ENCODE data around the gene TRPC3.

Gene TRPC3

GRCh38 chr4:121869841-121870822 lies 81.7 kb downstream of the TRPC3 start, which contains the start of gene BBS7:
Gene BBS7, minus strand, starts transcription at chr4:121870474. Its CDS starts 161 bp downstream, at chr4:121870313.
- DNase-seq = peak; percentile 92

GRCh38 chr4:121863799-121864198 lies 88.1 kb downstream of the TRPC3 start:
- no peak for DNase-seq

- no peak for DNase-seq
Measured at GRCh38 chr4:121861426-121861825, 90.4 kb downstream of the TRPC3 start.

DNA sequence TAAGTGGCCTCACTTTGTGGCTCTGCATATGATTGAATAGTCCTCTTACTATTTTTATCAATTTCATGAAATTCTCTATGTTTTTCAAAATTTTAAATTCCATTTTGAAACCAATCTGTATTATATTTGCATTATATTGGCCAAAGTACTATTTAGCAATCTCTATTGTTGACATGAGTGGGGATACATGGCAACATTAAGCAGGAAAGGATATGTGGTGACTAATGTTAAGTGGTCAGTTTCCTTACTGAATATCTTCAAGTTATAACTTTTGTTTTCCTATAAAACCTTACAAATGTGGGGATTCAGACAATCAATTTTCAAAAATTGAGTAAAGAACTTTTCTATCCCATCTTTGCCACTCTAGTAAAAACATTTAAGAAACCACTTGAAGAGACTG lies 91.7 kb downstream of the TRPC3 start:
- DNase-seq = no peak

GRCh38 chr4:121851354-121851753 lies 100.5 kb downstream of the TRPC3 start:
- no peak for DNase-seq

DNA sequence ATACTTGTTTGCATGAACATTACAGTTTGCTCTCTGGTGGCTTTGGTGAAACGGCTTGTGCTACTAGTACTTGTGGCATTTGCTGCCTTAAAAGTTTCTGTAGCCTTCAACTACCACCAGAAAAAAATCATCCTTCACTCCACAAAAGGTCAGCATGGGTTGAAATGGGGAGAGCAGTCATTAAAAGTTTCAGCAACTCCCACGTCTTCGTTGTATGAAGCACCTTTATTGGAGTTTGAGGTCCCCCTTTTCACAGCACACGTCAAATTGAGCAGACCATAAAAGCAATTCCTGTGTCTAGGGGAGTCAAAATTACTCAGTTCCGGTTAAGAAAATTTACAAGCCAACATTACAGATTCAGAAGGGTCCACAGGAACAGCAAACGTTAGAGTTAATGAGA lies 105.2 kb downstream of the TRPC3 start:
- no peak for DNase-seq

GRCh38 chr4:121842862-121843261 lies 109.0 kb downstream of the TRPC3 start:
- DNase-seq = no peak

DNA sequence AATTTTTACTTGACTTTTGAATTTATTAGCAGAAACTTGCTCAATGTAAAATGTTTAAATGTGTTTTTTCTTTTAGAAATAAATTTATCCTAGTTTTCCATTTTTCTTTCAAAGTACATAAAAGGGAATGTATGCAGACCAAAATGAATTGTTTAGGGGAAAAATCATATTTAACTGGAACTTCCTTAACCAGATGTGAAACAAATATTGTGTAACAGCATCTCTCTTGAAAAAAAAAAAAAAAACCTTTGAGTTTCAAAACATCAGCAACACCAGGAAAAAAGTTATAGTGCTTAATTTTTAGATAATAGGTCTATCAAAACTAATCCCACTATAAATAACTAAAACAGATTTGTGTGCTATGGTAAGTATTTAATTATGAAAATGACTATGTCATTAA lies 113.7 kb downstream of the TRPC3 start:
- DNase-seq = no peak

GRCh38 chr4:121829511-121829910 lies 122.3 kb downstream of the TRPC3 start:
- no peak for DNase-seq

All from NCI-H1105 (cell line).